ENCODE results near the gene ITGB4.
A peak's percentile ranks its signal among the peaks of the same experiment; 100 is the strongest.
"Not testable (repeated sequence)": the region's sequence is repeated elsewhere in the genome, so short reads cannot be mapped to it uniquely, and the experiment has no call there.

ITGB4 gene

DNA sequence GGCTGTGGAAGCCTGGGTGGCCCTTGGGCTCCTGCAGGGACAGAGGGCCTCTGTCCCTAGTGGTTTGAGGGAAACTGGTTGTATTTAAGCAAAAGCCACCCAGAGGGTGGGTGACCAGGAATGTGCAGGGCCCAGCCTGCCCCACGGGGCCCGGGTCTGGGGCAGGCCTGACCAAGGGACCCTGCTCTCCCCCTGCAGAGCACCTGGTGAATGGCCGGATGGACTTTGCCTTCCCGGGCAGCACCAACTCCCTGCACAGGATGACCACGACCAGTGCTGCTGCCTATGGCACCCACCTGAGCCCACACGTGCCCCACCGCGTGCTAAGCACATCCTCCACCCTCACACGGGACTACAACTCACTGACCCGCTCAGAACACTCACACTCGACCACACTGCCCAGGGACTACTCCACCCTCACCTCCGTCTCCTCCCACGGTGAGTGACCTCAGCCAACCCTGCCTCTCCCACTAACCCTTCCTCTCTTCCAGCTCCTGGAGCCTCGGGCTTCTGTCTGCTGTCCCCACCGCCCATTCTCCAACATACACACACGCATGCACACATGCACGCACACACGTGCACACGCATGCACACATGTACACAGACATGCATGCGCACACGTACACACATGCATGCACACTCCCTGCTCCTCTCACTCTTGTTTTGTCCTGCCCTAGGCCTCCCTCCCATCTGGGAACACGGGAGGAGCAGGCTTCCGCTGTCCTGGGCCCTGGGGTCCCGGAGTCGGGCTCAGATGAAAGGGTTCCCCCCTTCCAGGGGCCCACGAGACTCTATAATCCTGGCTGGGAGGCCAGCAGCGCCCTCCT, 33.3 kb downstream of the ITGB4 start:
- no peak for DNase-seq

DNA sequence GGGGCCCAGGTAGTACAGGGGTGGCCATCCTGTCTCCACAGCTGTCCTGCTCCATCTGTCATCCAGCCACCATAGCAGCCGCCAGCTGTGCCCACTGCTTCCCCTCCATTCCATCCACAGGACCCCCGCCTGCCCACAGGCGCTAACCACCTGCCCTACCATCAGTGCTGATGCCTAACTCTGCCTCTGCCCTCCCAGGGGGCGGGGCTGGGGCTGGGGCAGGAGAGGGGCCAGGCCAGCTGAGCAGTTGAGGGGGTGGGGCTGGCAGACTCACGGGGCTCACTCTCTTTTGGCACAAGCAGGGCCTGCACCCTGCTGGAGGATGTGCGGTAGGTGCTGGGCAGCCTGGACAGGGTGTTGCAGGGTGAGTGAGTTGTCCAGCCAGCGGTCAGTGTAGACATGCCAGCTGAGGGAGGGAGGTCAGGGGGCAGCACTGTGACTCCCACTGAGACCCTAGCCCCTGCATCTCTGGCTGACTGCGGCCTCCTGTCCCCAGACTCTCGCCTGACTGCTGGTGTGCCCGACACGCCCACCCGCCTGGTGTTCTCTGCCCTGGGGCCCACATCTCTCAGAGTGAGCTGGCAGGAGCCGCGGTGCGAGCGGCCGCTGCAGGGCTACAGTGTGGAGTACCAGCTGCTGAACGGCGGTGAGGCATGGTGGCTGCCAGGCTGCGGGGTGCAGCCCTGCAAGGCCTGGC, 34.1 kb downstream of the ITGB4 start:
- no peak for DNase-seq

GRCh38 chr17:75755990-75756389, 34.7 kb downstream of the ITGB4 start:
- no peak for DNase-seq

- DNase-seq, result no peak
These were observed 35.3 kb downstream of the ITGB4 start for GRCh38 chr17:75756451-75757085.

- no peak for DNase-seq
These were observed 35.9 kb downstream of the ITGB4 start for GRCh38 chr17:75757086-75757681.

DNA sequence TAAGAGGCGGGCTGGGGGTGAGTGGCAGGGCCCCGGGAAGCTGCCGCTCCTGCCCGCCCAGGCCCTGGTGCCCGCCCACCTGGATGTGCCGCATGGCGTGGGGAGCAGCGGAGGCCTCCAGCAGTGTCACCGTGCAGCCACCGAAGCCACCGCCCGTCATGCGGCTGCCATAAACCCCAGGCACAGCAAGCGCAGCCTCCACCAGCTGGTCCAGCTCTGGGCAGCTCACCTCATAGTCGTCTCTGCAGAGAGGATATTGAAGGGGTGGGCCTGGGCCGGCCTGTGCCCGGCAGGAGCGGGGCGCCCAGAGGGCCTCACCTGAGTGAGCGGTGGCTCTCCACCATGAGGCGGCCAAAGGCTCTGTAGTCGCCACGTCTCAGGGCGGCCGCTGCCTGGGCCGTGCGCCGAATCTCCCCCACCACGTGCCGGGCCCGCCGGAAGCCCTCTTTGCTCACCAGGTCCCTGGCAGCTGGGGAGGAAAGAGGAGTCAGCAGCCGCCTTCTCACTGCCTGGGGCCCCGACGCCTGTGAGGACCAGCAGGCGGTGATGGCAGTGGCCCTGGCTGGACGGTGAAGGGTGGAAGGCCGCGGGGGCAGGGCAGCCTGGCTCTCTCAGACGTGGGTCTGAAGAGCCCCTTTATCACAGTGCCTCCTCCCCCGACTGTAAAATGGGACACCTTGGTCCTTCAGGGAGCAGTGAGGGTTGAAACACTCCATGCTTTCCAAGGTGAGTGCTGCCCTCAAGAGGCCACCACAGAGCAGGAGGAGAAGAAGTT, 37.1 kb downstream of the ITGB4 start:
- peak in 1 of 2 experiments; percentile 13 for DNase-seq

- DNase-seq, result no peak
These were observed 38.2 kb downstream of the ITGB4 start for GRCh38 chr17:75759457-75759856.

DNA sequence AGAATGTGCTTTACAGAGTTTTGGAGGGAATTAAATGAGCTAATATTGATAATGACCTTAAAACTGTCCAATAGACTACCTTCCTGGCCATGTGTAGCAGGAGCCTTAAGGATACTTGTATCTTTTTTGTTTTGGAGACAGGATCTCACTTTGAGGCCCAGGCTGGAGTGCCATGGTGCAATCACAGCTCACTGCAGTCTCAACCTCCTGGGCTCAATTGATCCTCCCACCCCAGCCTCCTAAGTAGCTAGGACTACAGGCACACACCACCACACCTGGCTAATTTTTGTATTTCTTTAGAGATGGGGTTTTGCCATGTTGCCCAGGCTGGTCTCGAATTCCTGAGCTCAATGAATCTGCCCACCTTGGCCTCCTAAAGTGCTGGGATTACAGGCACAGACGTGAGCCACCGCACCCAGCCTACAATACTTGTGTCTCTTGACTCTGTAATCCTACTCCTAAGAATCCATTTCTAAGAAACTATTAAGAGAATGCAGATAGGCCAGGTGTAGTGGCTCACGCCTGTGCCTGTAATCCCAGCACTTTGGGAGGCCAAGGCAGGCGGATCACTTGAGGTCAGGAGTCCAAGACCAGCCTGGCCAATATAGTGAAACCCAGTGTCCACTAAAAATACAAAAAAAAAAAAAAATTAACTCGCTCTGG, 38.9 kb downstream of the ITGB4 start:
- DNase-seq, result not testable (repeated sequence)

- no peak for DNase-seq
These were observed 41.4 kb downstream of the ITGB4 start for GRCh38 chr17:75762513-75763268.

GRCh38 chr17:75763269-75763607, 42.0 kb downstream of the ITGB4 start:
- DNase-seq, result no peak

GRCh38 chr17:75763613-75764416, 42.6 kb downstream of the ITGB4 start:
- DNase-seq, result no peak

DNA sequence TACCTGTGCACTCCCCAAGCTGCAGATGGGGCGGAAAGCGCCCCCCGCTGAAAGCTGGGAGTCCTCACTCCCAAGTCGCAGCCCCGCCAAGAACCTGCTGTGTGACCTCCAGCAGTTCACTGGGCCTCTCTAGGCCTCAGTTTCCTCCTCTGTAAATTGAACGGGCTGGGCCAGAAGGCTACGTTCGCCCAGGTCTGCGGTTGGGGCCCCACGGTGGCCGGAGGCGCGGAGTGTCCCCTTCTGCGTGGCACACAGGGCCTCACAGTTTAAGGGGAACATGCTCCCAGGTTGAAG, 43.1 kb downstream of the ITGB4 start:
- no peak for DNase-seq

GRCh38 chr17:75764711-75765421, 43.6 kb downstream of the ITGB4 start, which contains the start of gene GALK1:
GALK1 (minus strand) TSS chr17:75765192; CDS start chr17:75765136, 56 bp downstream.
- peak in 1 of 2 experiments; percentile 34 for DNase-seq

- no peak for DNase-seq
These were observed 44.7 kb downstream of the ITGB4 start for GRCh38 chr17:75765981-75766380.

- DNase-seq, result no peak
These were observed 46.6 kb downstream of the ITGB4 start for GRCh38 chr17:75767881-75768280.

DNA sequence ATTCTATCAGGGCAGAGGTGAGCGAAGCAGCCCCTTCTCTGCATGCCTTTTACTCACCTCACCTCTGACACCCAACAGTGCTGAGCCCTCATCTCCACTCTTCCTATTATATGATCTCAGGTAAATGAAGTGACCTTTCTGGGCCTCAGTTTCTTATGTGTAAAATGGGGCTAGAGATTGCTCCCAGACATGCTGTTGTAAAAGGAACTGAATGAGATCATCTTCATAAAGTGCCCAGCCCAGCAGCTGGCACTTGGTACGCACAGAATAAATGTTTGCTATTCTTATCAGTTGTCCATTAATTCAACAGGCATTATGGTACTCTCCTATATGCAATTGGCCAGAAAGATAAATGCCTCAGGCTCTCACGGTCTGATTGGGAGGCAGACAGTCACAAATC, 48.3 kb downstream of the ITGB4 start:
- no peak for DNase-seq

DNA sequence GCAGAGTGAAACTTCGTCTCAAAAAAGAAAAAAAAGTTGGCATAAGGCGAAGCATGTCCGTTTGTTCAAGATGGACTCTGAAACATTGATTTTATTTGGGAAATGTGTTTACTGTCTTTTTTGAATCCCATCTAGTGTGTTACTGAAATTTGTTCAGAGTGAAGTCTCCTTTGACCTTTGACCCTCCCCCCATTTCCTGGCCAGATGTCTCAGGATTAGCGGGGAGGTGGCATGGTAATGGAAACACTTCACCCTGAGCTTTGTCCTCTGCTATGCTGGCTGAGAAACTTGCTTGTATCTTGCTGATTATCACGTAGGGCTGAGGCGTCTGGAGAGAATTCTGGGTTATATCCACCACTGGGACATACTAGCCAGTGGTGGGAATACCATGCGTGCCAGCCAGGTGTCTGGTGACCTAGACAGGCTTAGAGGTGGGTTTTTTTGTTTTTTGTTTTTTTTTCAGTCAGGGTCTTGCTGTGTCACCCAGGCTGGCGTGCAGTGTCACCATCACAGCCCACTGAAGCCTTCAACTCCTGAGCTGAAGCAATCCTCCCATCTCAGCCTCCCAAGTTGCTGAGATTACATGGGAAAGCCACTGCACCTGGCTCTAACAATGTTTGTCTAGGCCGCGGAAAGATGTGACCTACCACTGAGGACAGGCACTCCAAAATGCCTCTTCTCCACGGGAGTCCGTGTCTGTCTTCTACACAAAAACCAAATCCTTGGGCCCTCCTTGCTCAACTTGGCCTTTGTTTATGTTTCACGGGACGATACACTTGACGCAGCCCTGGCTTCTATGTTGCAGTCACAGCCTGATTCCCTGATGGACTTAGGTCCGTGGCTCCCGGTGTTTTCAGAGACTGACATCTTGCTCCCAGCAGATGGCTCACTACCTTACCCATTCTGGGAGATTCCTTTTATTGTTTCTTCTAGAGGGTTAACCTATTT, 50.3 kb downstream of the ITGB4 start:
- DNase-seq, result no peak

GRCh38 chr17:75773121-75773807, 52.0 kb downstream of the ITGB4 start:
- DNase-seq, result no peak
